Glomerular visceral epithelial cell (primary cell): ENCODE results near the gene KHDC1L.
"Not testable (repeated sequence)": the region's sequence is repeated elsewhere in the genome, so short reads cannot be mapped to it uniquely, and the experiment has no call there.

Experiments used
- DNase-seq: peaks from one replicate; pipeline ENCODE4 v3.0.0-alpha.2; 2016; ENCODE audit errors: extremely low spot score

KHDC1L gene

DNA sequence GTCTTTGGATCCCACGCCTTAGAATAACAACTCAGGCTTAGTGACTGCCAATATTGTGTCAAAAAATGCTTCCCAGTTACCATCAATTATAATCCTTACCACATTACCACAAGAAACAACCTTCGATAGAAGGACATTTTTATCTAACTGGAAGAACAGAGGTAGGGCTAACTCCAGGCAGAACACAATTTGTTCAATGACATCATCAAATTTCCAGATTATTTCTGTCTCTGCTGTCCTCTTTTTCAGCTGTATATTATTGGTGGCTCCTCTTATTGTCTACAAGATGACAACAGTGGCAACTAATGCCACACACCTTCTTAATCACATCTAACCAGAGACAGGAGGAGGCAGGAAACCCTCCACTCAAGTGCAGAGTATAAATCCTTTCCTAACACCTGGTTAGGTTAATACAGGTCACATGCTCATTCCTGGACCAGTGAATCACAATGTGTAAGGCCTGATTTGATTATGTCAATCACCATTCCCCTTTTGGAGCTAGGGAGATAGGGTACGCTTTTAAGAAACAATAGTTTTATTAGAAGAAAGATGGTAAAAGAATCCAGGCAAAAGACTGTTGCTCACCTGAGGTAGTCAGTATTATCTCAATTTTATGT, 18.0 kb downstream of the KHDC1L start:
- no peak for DNase-seq

DNA sequence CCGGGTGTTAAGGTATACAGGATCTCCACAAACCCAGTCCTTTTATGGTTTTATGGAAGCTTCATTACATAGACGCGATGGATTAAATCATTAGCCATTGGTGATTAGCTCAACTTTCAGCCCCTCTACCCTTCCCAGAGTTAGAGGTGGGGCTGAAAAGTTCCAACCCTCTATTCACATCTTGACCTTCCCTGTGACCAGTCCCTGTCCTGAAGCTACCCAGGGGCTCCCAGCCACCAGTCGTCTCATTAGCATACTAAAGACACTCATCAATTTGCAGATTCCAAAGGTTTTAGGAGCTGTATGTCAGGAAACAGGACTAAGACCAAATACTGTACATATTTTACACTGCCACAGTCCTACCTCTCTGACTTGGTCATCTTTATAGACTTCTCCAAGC, 21.0 kb downstream of the KHDC1L start:
- DNase-seq = no peak

DNA sequence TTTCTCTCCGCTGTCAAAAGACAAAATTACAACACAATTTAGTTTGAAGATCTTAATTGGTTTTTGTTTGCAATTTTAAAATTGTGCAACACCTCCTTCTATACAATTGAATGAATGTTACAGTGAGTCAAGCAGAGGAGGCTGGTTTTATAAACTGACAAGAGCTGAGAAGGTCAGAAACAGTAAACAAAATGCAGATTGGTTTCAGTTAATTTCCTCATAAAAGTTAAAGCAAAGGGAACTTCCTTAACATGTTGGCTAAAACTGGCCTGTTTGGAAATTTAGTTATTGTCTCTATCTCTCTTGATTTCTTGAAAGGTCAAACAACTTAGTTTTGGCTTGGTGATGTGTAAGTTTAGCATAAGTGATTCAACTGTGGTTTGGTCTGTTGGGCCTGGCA, 22.2 kb downstream of the KHDC1L start:
- no peak for DNase-seq

DNA sequence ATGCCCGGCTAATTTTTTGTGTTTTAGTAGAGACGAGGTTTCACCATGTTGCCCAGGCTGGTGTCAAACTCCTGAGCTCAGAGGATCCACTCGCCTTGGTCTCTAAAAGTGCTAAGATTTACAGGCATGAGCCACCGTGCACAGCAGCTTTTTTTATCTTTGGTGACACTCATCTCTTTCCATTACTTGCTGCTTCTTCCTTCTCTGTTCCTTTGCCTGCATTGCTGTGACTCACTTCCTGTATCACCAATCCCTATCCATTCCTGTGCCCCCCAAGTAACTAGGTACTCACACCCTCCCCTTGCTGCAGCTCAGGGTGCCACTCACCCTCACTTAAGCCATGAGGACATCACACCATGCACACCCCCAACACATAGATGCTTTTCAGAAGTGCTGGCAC, 24.6 kb downstream of the KHDC1L start:
- DNase-seq = no peak

DNA sequence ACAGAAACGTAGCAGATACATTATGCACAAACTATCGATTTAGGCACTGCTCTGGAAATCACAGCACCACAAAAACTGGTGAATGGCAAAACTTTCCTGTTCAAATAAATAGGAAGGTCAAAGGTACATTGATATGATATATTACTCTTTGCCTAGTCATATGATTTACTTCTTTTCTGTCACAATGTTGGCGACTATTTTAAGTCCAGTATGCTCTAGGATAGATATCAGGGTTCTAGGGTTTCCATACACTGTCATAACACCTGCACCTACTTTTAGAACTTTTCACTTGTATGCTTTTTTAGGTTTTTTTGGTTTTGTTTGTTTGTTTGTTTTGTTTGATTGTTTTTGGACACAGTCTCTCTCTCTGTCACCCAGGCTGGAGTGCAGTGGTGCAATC, 25.0 kb downstream of the KHDC1L start:
- DNase-seq = no peak

DNA sequence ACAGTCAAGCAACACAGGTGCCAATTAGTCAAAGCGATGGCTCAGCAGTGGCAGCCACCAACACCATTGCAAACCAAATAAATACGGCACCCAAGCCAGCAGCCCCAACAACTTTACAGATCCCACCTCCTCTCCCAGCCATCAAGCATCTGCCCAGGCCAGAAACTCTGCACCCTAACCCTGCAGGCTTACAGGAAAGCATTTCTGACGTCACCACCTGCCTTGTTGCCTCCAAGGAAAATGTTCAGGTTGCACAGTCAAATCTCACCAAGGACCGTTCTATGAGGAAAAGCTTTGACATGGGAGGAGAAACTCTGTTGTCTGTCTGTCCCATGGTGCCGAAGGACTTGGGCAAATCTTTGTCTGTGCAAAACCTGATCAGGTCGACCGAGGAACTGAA, 30.6 kb downstream of the KHDC1L start:
- DNase-seq = no peak

DNA sequence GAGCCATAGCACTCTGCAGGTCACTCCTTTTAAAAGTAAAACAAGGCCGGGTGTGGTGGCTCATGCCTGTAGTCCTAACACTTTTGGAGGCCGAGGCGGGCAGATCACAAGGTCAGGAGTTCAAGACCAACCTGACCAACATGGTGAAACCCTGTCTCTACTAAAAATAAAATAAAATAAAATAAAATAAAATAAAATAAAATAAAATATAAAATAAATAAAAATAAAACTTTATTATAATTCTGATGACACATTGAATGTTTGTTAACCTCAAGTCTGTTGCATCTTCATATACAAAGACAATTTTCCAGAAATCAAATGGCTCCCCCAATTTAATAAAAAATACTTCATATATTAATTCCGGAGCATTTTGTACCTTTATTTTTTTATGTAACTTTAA, 32.0 kb downstream of the KHDC1L start:
- DNase-seq = not testable (repeated sequence)

DNA sequence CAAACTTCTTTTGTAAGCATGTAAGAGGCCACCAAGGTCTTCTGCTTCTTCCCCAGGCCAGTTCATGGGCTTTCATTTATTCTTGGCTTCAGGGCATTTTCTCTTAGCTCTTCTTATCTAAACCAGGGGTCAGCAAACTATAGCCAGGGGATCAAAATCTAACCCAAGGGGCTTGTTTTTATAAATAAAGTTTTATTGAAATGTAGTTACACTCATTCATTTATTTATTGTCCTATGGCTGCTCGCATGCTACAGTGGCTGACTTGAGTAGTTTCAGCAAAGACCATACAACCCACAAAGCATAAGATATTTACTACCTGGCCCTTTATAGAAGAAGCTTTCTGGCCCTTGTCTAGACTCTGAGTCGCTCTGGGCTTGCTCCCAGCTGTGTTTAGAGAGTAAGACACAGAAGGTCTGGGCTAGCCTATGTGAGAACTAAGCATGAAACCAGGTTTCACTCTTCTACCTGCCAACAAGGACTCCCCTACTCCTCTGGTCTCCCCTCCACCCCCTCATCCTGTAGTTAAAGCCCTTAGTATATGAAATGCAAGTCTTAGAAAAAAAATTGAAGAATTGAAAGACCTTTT, 43.2 kb downstream of the KHDC1L start:
- no peak for DNase-seq

DNA sequence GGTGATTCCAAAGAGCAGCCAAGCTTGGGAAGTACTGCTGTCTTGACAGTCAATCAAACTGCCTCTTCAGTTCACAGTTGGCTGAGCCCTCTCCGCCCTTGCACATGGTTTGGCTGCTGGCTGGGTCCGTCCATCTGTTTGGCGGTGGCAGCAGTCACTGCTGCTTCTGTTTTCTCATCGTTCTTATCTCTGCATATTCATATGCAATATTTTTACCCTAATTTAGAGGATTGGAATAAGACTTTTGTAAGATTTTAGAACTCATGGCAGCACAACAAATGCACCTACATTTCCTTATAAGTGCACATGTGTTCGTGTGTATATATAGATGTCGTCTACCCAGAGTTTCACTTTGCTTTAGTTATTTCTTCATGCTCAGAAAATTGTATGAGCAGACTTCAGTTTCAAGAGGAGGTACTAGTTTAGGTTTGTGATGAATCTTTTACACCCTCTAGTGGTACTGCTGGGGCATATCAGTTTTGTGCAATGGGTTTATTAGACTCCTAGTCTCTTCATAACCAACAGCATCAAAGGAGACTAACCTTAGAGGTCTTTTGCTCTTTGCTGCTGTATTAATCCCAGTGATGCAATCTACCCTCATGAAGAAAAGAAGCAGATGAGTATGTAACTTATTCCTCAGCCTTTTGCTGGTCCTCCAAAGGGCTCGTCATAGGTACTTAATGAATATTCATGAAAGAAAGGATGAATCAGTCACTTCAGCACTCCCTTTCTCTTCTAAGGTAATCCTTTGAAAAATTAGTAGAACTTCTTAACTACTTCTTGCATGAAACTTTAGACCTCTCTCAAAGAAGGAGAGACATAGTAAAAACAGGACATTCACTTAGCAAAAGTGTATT, 44.3 kb downstream of the KHDC1L start:
- peak; percentile 60 for DNase-seq

DNA sequence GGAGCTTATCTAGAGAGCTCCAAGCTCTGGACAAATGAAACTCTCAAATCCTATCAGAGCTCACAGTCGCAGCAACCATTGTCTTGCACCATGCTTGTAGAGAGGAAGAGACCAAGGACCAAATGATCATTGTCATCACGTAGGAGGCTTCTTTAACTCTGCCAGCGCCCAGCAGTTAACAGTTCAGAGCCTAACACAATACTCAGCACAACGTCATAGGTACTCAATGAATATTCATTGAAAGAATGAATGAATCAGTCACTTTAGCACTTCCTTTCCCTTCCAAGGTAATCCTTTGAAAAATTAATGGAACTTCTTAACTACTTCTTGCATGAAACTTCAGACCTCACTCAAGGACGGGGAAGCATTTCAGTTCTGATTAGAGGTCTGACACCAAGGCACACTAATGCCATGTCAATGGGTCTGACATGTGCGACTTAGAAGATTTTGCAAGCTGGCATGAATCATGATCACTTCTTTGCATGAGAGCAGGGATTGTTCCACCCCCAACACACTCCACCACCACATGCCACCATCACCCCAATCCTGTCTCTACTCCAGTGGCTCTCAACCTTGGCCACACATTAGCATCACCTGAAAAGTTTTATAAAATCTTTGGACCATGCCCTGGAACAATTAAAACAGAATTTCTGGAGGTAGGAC, 45.1 kb downstream of the KHDC1L start:
- DNase-seq = no peak

DNA sequence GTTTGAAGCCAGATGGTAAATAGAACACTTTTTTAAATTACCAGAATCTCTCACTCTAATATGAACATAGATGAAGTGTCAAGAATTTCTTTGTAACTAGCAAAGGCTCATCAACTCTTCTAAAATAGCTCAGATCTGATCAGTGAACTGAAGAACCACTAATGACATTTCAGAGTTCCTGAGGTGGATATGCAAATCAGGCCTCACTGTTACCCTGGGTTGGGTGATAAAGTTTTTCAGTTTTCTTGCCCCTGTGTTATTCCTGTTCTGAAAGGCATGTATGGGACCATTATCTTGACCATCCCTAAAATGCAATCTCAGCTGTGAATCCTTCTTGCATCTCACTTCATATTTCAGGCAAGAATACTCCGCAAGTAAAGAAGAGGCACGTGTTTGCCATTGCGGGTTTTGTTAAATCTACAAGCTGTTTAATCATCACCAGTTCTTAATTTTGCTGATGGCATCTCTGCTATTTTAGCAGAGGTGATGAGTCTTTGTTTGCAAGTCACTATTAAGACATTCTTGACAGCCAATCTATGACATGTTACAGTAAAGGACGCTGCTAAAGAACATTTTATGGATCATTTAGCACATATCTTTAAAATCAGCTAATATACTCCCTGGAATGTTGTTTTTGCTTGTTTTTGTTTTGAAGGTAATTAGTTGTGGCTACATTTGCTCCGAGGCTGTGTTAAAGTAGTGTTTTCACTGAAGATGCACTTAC, 47.9 kb downstream of the KHDC1L start:
- no peak for DNase-seq

DNA sequence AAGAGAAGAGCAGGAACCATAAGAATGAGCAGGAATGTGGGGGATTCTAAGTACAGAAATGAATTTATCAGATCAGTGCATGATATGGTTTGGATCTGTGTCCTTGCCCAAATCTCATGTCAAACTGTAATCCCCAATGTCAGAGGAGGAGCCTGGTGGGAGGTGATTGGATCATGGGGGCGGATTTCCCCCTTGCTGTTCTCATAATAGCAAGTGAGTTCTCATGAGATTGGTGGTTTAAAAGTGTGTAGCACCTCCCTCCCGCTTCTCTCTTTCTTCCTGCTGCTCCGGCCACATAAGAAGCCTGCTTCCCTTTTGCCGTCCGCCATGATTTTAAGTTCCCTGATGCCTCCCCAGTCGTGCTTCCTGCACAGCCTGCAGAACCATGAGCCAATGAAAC, 49.2 kb downstream of the KHDC1L start:
- no peak for DNase-seq

DNA sequence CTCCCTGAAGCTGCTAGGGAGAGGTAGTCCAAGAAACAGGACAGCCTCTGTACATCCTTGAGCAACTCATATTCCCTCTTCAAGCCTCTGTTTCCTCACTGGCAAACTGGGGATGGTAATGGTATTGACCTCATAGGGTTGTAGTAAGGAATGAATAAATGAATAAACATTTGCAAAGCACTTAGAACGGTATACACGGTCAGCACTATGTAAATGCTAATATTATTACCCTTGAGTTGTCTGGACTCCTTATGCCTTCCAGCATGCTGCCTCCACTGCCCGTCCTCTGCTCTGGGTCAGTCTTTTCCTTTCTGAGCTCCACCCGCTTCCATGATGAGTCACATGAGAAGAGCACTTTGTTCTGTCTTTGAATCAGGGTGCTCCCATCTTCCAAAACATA, 50.6 kb downstream of the KHDC1L start:
- no peak for DNase-seq
